ENCODE measurements around the gene FGF18. TPM values are rescaled to one million over a fixed set of nuclear protein-coding genes. Genes with fewer than 3 reads are reported as not detected.

FGF18 gene
- total and polyA plus RNA-seq, 2 experiments from 2014 or later, result 0.56 to 0.86 TPM

DNA sequence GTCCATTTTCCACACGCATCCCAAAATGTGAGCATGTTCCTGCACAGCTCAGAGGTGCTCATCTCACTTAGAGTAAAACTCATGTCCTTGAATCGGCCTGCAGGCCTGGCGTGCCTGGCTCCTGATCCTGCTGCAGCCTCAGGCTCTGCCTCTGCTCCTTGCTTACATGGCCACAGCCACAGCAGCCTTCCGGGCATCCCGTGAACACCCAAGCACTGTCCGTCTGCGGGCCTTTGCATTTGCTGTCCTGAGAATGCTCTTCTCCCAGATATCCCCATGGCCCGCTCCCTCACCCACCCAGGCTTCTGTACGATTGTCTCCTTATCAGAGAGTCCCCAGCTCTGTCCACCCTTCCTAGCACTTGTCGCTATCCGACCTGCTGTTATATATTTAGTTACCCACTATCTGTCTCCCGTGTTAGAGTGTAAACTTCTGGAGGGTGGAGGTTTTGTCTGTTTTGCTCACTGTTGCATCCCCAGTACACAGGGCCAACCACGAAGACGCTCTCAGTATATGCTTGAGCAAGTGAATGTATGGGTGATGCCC, 21.9 kb downstream of the FGF18 start (continued):
- TF ChIP-seq, protein P1, sequence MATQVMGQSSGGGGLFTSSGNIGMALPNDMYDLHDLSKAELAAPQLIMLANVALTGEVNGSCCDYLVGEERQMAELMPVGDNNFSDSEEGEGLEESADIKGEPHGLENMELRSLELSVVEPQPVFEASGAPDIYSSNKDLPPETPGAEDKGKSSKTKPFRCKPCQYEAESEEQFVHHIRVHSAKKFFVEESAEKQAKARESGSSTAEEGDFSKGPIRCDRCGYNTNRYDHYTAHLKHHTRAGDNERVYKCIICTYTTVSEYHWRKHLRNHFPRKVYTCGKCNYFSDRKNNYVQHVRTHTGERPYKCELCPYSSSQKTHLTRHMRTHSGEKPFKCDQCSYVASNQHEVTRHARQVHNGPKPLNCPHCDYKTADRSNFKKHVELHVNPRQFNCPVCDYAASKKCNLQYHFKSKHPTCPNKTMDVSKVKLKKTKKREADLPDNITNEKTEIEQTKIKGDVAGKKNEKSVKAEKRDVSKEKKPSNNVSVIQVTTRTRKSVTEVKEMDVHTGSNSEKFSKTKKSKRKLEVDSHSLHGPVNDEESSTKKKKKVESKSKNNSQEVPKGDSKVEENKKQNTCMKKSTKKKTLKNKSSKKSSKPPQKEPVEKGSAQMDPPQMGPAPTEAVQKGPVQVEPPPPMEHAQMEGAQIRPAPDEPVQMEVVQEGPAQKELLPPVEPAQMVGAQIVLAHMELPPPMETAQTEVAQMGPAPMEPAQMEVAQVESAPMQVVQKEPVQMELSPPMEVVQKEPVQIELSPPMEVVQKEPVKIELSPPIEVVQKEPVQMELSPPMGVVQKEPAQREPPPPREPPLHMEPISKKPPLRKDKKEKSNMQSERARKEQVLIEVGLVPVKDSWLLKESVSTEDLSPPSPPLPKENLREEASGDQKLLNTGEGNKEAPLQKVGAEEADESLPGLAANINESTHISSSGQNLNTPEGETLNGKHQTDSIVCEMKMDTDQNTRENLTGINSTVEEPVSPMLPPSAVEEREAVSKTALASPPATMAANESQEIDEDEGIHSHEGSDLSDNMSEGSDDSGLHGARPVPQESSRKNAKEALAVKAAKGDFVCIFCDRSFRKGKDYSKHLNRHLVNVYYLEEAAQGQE (IDR thresholded peaks at IDR 0.05; ENCODE audit: unreplicated experiment), result no peak

DNA sequence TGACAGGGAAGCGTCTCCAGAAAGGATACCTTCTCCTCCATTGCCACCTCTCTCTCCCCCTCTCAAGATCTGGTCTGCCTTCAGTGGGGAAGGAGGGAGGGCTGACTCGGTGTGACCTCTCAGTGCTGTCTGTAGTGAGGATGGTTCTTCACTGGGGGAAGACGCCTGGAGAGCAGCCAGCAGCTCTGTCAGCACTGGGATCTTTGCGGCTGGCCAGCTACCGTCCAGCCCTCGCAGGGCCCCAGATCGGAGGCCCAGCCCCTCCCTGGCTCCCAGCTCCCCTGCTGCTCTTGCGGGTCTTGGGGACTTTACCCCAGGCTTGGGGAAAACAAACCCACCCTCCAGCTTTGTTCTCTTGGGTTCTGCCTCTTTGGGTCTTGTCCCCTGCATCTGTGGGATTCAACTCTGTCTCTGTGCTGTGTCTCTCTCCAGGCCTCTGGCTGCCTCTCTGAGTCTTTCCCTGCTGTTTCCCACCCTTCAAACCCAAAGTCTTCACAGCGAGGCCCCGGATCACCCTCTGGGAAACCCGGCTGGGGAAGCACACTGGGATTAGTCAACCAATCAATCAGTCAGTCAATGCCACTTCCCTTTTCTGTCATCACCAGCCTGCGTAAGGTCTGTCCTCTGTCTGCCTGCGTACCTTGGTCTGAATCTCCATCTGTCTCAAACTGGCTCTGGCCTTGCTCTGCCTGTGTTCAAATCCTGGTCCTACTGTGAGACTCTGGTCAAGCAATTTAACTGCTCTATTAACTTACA, 23.0 kb downstream of the FGF18 start:
- Histone ChIP-seq H3K27ac (ENCODE audit: low read depth) (no peak overlapping the region), H3K79me2 (replicated peaks; ENCODE audit: insufficient read depth) (no peaks in the 10 kb centered on the region), H3K27me3 (ENCODE audit: insufficient read depth) (no peaks in the 10 kb centered on the region), H3K4me3 (no peak overlapping the region), H3F3A (replicated peaks; ENCODE audit: low read depth) (no peaks in the 10 kb centered on the region), H3K9me2 (ENCODE audit: insufficient read depth) (no peaks in the 10 kb centered on the region), H3K4me1 (ENCODE audit: insufficient read depth) (peaks cover 19% of the 10 kb centered on the region), H4K20me1 (replicated peaks; ENCODE audit: insufficient read depth) (no peaks in the 10 kb centered on the region), H3K4me2 (no peak overlapping the region), H2AFZ (no peak overlapping the region), H3K36me3 (ENCODE audit: insufficient read depth) (no peaks in the 10 kb centered on the region)
- no peaks in the 10 kb centered on the region; the same call in 2 of the 3 replicates for H3K36me3 Mint-ChIP-seq (ENCODE audit: low read depth)
- ATAC-seq (no peak), DNase-seq (ENCODE audit: low spot score) (no peak)
- no peak overlapping the region for H3K27ac Mint-ChIP-seq
- no peaks in the 10 kb centered on the region for H3K9me3 Mint-ChIP-seq
- no peak overlapping the region for H3K4me3 Mint-ChIP-seq
- H3K27me3 Mint-ChIP-seq (ENCODE audit: insufficient read depth, low read depth, poor library complexity), result peaks cover 4% of the 10 kb centered on the region
- H3K4me1 Mint-ChIP-seq, result peaks cover 35% of the 10 kb centered on the region
- TF ChIP-seq, protein P2, sequence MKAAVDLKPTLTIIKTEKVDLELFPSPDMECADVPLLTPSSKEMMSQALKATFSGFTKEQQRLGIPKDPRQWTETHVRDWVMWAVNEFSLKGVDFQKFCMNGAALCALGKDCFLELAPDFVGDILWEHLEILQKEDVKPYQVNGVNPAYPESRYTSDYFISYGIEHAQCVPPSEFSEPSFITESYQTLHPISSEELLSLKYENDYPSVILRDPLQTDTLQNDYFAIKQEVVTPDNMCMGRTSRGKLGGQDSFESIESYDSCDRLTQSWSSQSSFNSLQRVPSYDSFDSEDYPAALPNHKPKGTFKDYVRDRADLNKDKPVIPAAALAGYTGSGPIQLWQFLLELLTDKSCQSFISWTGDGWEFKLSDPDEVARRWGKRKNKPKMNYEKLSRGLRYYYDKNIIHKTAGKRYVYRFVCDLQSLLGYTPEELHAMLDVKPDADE (IDR thresholded peaks at IDR 0.05), result no peak
- TF ChIP-seq ZNF114 (CRISPR knock-in tag; IDR thresholded peaks at IDR 0.05), result no peak
- no peak for TF ChIP-seq POLR2AphosphoS5 (IDR thresholded peaks at IDR 0.05; ENCODE audit: low read depth)
- TF ChIP-seq, protein P1 (IDR thresholded peaks at IDR 0.05; ENCODE audit: unreplicated experiment), result no peak
- no peak for TF ChIP-seq EZH2phosphoT487 (IDR thresholded peaks at IDR 0.05; ENCODE audit: unreplicated experiment)
- TF ChIP-seq CREB1 (CRISPR knock-in tag; IDR thresholded peaks at IDR 0.05; ENCODE audit: low read depth), result no peak
- TF ChIP-seq, protein P3, sequence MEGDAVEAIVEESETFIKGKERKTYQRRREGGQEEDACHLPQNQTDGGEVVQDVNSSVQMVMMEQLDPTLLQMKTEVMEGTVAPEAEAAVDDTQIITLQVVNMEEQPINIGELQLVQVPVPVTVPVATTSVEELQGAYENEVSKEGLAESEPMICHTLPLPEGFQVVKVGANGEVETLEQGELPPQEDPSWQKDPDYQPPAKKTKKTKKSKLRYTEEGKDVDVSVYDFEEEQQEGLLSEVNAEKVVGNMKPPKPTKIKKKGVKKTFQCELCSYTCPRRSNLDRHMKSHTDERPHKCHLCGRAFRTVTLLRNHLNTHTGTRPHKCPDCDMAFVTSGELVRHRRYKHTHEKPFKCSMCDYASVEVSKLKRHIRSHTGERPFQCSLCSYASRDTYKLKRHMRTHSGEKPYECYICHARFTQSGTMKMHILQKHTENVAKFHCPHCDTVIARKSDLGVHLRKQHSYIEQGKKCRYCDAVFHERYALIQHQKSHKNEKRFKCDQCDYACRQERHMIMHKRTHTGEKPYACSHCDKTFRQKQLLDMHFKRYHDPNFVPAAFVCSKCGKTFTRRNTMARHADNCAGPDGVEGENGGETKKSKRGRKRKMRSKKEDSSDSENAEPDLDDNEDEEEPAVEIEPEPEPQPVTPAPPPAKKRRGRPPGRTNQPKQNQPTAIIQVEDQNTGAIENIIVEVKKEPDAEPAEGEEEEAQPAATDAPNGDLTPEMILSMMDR (conservative IDR thresholded peaks at IDR 0.05; ENCODE audit: low read depth in 2 of 2), result no peak
- no peak for TF ChIP-seq NANOG (IDR thresholded peaks at IDR 0.05; ENCODE audit: borderline replicate concordance)
